ENCODE measurements around the gene TRPM2. TPM values are rescaled to one million over a fixed set of nuclear protein-coding genes. Genes with fewer than 3 reads are reported as not detected.

TRPM2 gene
- total RNA-seq, 4 donors from 2014 or later: 0.29 to 3.1 (median 1.8) TPM

- TF ChIP-seq POLR2A (IDR thresholded peaks at IDR 0.05) (no peak), CTCF (IDR thresholded peaks at IDR 0.05) (no peak)
- Histone ChIP-seq H3K36me3 (no peaks in the 10 kb centered on the region), H3K4me3 (no peak overlapping the region), H3K4me1 (no peaks in the 10 kb centered on the region), H3K27ac (no peak overlapping the region), H3K9me3 (no peaks in the 10 kb centered on the region), H3K27me3 (no peaks in the 10 kb centered on the region)
- intact Hi-C loops (cut with DNase I; ENCODE audit: low total_unique reads): no loop called here
- no peak for DNase-seq
Observed at GRCh38 chr21:44326272-44326647, 27.2 kb upstream of the TRPM2 start.

GRCh38 chr21:44326716-44327602 is 26.5 kb upstream of the TRPM2 start:
- no peak for DNase-seq
- Histone ChIP-seq H3K4me1 (no peaks in the 10 kb centered on the region), H3K27me3 (no peaks in the 10 kb centered on the region), H3K4me3 (no peak overlapping the region), H3K27ac (no peak overlapping the region), H3K36me3 (no peaks in the 10 kb centered on the region), H3K9me3 (no peaks in the 10 kb centered on the region)
- intact Hi-C loops (cut with DNase I; ENCODE audit: low total_unique reads): no loop called here
- TF ChIP-seq POLR2A (IDR thresholded peaks at IDR 0.05): no peak

- H3K36me3 ChIP-seq: no peaks in the 10 kb centered on the region
Observed at GRCh38 chr21:44327603-44327974, 25.8 kb upstream of the TRPM2 start.

GRCh38 chr21:44328242-44328895 is 25.1 kb upstream of the TRPM2 start:
- no peak for DNase-seq
- H3K27ac ChIP-seq: no peak overlapping the region
- no peaks in the 10 kb centered on the region for H3K36me3 ChIP-seq
- TF ChIP-seq POLR2A (IDR thresholded peaks at IDR 0.05): no peak
- TF ChIP-seq CTCF (IDR thresholded peaks at IDR 0.05): no peak
- no peaks in the 10 kb centered on the region for H3K4me1 ChIP-seq
- no peaks in the 10 kb centered on the region for H3K27me3 ChIP-seq
- intact Hi-C loops (cut with DNase I; ENCODE audit: low total_unique reads): no loop called here
- no peak overlapping the region for H3K4me3 ChIP-seq
- no peaks in the 10 kb centered on the region for H3K9me3 ChIP-seq

More at GRCh38 chr21:44327603-44327974, 25.8 kb upstream of the TRPM2 start:
- Histone ChIP-seq H3K9me3 (no peaks in the 10 kb centered on the region), H3K27me3 (no peaks in the 10 kb centered on the region), H3K27ac (no peak overlapping the region), H3K4me3 (no peak overlapping the region), H3K4me1 (no peaks in the 10 kb centered on the region)
- intact Hi-C loops (cut with DNase I; ENCODE audit: low total_unique reads): no loop called here
- no peak for DNase-seq
- no peak for TF ChIP-seq POLR2A (IDR thresholded peaks at IDR 0.05)

GRCh38 chr21:44329086-44329889 is 24.1 kb upstream of the TRPM2 start:
- H3K4me3 ChIP-seq: no peak overlapping the region
- no peaks in the 10 kb centered on the region for H3K9me3 ChIP-seq
- TF ChIP-seq POLR2A (IDR thresholded peaks at IDR 0.05) (no peak), CTCF (IDR thresholded peaks at IDR 0.05) (no peak)
- no peaks in the 10 kb centered on the region for H3K36me3 ChIP-seq
- H3K4me1 ChIP-seq: no peaks in the 10 kb centered on the region
- no peaks in the 10 kb centered on the region for H3K27me3 ChIP-seq
- H3K27ac ChIP-seq: no peak overlapping the region
- intact Hi-C loops (cut with DNase I; ENCODE audit: low total_unique reads): no loop called here
- DNase-seq: no peak
